AG04450 (cell line): Measurements from ENCODE around the gene PLAU. TPM values are rescaled to one million over a fixed set of nuclear protein-coding genes. Genes with fewer than 3 reads are reported as not detected.

ENCODE experiments used
- CTCF ChIA-PET: fragments of 300-600, 350-600 bp; formaldehyde crosslinking; extraction: SDS; loops from one replicate; lab custom pipeline; 2022; ENCODE audit warnings: antibody characterized with exemption, inconsistent platforms; lab: Charles Lee
- POLR2A ChIA-PET: fragments of 350-600 bp; formaldehyde crosslinking; extraction: SDS; loops from one replicate; lab custom pipeline; 2021; ENCODE audit warnings: antibody characterized with exemption, inconsistent platforms; lab: Yijun Ruan, JAX
- DNase-seq: peaks from one replicate; pipeline ENCODE4 v3.0.0-alpha.2; 2011; ENCODE audit warnings: low read depth, low spot score
- H3K27ac ChIP-seq: one replicate; pipeline ENCODE4 v1.5.1; 2012; ENCODE audit warnings: low read depth, low read length, control low read depth
- H3K27me3 ChIP-seq: one replicate; pipeline ENCODE4 v1.6.0; 2012; ENCODE audit warnings: low read length; ENCODE audit not compliant: control insufficient read depth, insufficient read depth
- H3K4me3 ChIP-seq: 2 replicates; pipeline ENCODE4 v1.5.1; 2011; ENCODE audit warnings: mild to moderate bottlenecking, low read depth, low read length, control low read depth
- H3K9me3 ChIP-seq: 2 replicates; pipeline ENCODE4 v1.5.1; 2012; ENCODE audit warnings: low read length; ENCODE audit not compliant: control insufficient read depth, insufficient read depth
- CTCF ChIP-seq: IDR thresholded peaks from 2 replicates; pipeline ENCODE4 v1.5.1; 2011; ENCODE audit warnings: low read depth, low read length, control low read depth, inconsistent platforms
- polyA plus RNA-seq: library from polyadenylated mRNA; depleted of rRNA; stranded (reverse); fragments of >200 nt; gene quantifications from 2 replicates; pipeline ENCODE4 v1.2.3, GENCODE V29; 2011

The PLAU gene
- polyA plus RNA-seq, 1 experiment = 241 TPM

GRCh38 chr10:73867871-73868631, 42.9 kb upstream of the PLAU start:
- POLR2A ChIA-PET = no interaction called here
- CTCF ChIA-PET = interaction anchor here (0.8 kb wide), 1 partner anchor 16 kb away, joined by 3 read pairs; no protein-coding TSS in a partner anchor
- TF ChIP-seq CTCF = no peak
- H3K27me3 ChIP-seq = no peaks in the 10 kb centered on the region
- no peak for DNase-seq
- H3K9me3 ChIP-seq = no peaks in the 10 kb centered on the region
- no peak overlapping the region for H3K27ac ChIP-seq
- no peak overlapping the region for H3K4me3 ChIP-seq

GRCh38 chr10:73868655-73869195, 42.2 kb upstream of the PLAU start:
- H3K4me3 ChIP-seq = no peak overlapping the region
- CTCF ChIA-PET = interaction anchor here (0.6 to 1.9 kb wide), 3 partner anchors 10 to 72 kb away, joined by 4 to 9 read pairs (median 8); no protein-coding TSS in a partner anchor
- no peak for DNase-seq
- POLR2A ChIA-PET = no interaction called here
- no peaks in the 10 kb centered on the region for H3K9me3 ChIP-seq
- TF ChIP-seq CTCF = no peak
- H3K27me3 ChIP-seq = no peaks in the 10 kb centered on the region
- no peak overlapping the region for H3K27ac ChIP-seq

- H3K27me3 ChIP-seq = no peaks in the 10 kb centered on the region
- ChIA-PET POLR2A (interaction anchor here (0.7 to 1.1 kb wide), 2 partner anchors 8 to 10 kb away, joined by 3 to 4 read pairs; no protein-coding TSS in a partner anchor), CTCF (interaction anchor here (1.0 to 1.3 kb wide), 2 partner anchors 19 to 22 kb away, joined by 3 to 6 read pairs; no protein-coding TSS in a partner anchor)
- no peak for DNase-seq
- no peak overlapping the region for H3K4me3 ChIP-seq
- TF ChIP-seq CTCF = no peak
- no peaks in the 10 kb centered on the region for H3K9me3 ChIP-seq
- no peak overlapping the region for H3K27ac ChIP-seq
These were observed 39.4 kb upstream of the PLAU start for GRCh38 chr10:73871295-73872189.

- TF ChIP-seq CTCF = peak; percentile 49
- Histone ChIP-seq H3K4me3 (no peak overlapping the region), H3K27me3 (no peaks in the 10 kb centered on the region), H3K27ac (no peak overlapping the region), H3K9me3 (no peaks in the 10 kb centered on the region)
- ChIA-PET CTCF (interaction anchor here (1.0 to 1.3 kb wide), 2 partner anchors 20 to 22 kb away, joined by 3 to 6 read pairs; no protein-coding TSS in a partner anchor), POLR2A (interaction anchor here (1.1 kb wide), 1 partner anchor 8 kb away, joined by 3 read pairs; no protein-coding TSS in a partner anchor)
- DNase-seq = no peak
These were observed 38.7 kb upstream of the PLAU start for GRCh38 chr10:73872190-73872710.
